Measurements from ENCODE around the gene SELENOM.
"Not testable (repeated sequence)": the region's sequence is repeated elsewhere in the genome, so short reads cannot be mapped to it uniquely, and the experiment has no call there.

The SELENOM gene

DNA sequence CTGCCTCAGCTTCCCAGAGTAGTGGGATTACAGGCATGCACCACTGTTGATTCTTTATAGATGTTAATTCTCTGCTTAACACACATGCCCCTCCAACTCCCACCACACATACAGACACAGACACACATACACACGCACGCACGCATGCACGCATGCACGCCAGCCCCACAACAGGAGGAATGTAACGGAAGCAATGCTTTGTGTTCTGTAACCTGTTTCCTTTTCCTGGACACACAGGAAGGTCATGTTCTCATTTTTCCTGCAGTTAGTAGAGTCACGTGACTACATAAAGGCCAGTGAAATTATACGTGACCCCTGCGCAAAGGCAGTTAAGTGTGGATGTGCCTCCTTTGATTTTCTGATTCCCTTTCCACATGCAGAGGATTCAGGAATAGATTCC is 34.2 kb downstream of the SELENOM start:
- not testable (repeated sequence) for DNase-seq

DNA sequence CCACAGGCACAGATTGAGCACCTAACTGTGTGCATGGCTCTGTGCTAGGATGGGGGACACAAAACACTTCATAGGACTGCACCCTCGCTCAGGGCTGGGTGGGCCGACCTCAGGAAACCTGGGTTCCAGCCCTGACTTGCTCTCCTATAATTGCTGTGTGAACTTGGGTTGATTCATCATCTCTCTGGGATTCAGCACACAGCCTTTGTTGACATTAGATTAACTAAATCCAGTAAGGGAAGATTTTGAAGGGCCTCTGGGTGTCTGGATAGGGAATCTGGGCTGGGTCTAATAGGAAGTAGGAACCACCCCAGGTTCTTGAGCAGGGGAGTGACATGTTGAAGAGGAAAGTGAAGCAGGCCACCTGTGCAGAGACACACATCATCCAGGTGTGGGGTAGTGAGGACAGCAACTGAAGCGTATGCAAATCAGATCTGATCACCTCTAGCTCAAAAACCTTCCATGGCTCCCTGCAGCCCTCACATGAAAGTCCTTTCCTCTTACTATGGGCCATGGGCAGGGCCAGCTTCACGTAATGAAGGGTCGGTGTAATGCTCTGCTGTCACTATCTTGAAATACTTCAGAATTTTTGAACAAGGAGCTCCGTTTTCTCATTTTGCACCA is 37.6 kb downstream of the SELENOM start:
- not testable (repeated sequence) for DNase-seq

DNA sequence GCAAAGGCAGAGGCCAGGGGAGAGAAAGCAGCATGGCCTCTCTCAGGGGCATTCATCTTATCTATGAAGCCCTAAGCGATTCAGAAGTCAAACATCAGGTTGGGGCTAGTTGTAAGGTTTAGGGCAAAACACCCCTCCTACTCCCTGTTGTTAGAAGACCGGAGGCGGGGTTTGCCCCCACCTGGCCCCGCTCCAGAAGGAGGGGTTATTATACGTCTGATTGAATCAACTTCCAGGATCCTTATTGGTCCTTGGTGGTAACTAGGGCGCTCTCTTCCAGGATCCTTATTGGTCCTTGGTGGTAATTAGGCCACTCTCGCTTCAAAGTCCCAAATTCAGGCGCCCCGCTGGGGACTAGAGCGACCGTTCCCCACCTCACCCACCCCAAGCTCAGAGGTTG is 38.4 kb downstream of the SELENOM start:
- DNase-seq = no peak

DNA sequence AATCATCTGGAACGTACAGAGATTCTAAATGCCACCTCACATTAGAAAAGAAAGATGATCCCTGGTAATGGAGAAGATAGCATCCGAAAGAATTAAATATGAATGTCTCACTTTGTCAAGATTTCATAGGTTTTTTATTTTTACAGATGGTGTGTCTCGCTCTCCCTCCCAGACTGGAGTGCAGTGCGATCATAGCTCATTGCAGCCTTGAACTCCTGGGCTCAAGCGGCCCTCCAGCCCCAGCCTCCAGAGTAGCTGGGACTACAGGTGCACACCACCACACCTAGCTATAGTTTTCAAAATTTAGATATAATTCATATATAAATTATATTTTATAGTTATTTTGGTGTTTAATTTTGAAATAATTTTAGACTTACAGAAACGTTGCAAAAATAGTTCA is 43.0 kb downstream of the SELENOM start:
- DNase-seq = no peak

- no peak for DNase-seq
Observed at GRCh38 chr22:31062566-31063230, 44.7 kb downstream of the SELENOM start.

GRCh38 chr22:31059663-31060062 is 47.7 kb downstream of the SELENOM start:
- DNase-seq = not testable (repeated sequence)

GRCh38 chr22:31056986-31057599 is 50.3 kb downstream of the SELENOM start:
- DNase-seq = no peak

DNA sequence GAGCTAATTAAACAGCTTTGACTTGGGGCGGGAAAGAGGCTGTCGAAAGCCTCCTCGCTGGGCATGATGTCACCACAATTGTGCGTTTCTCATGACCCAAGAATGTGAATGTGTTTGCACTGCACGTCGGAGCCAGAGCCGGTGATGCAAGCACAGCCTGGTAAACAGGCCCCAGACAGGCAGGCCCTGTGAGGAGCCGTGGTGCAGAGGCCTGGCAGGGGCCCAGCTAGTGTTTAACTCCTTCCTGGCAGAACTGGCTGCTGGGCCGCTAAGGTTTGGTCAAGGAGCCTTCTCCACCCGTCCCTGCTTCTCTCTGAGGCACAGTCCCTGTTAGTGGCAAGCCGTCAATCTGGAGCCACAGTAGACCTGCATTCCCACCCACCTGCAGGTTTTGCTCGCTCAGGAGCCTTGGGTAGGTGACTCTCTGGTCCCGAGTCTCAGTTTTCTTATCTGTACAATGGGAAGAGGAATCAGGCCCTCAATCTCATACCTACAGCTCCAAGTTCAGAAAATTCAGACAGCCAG is 51.7 kb downstream of the SELENOM start:
- DNase-seq = no peak

GRCh38 chr22:31055117-31055634 is 52.2 kb downstream of the SELENOM start:
- DNase-seq = no peak
